Vagina (tissue), 2 donors: ENCODE measurements around the gene KCNK4. TPM values are rescaled to one million over a fixed set of nuclear protein-coding genes. Genes with fewer than 3 reads are reported as not detected.
"Not testable (repeated sequence)": the region's sequence is repeated elsewhere in the genome, so short reads cannot be mapped to it uniquely, and the experiment has no call there.

Source experiments
- DNase-seq, 2 donors: peaks; one replicate each; pipeline ENCODE4 v3.0.0-alpha.2; 2017; ENCODE audit errors: extremely low spot score in 2 of 2
- H3K27ac ChIP-seq: fragments of 200-600 bp; sonication (generic); one replicate; pipeline ENCODE4 v1.5.1; 2019
- H3K27me3 ChIP-seq: fragments of 200-600 bp; sonication (generic); one replicate; pipeline ENCODE4 v1.5.1; 2019
- H3K36me3 ChIP-seq, 2 donors: fragments of 200-600 bp; sonication (generic); one replicate each; pipeline ENCODE4 v1.5.1; 2017 to 2019
- H3K4me1 ChIP-seq: fragments of 200-600 bp; sonication (generic); one replicate; pipeline ENCODE4 v1.5.1; 2019
- H3K4me3 ChIP-seq, 2 donors: fragments of 200-600 bp; sonication (generic); 1 replicate in 1 of 2; 2 replicates in 1 of 2; pipeline ENCODE4 v1.5.1; 2016 to 2019
- H3K9me3 ChIP-seq: fragments of 200-600 bp; sonication (generic); one replicate; pipeline ENCODE4 v1.5.1; 2019
- CTCF ChIP-seq, 3 experiments: fragments of 450-650 bp in 2 of 3; fragments of 200-600 bp in 1 of 3; sonication (generic) in 1 of 3; IDR thresholded peaks; one replicate each; pipeline ENCODE4 v1.5.1; 2017 to 2019; ENCODE audit warnings: antibody characterized with exemption in 3 of 3, mild to moderate bottlenecking in 2 of 3, moderate library complexity in 2 of 3
- POLR2A ChIP-seq, 2 donors: fragments of 450-650 bp; IDR thresholded peaks; one replicate each; pipeline ENCODE4 v1.6.1; 2017; ENCODE audit warnings: antibody characterized with exemption in 2 of 2, mild to moderate bottlenecking in 2 of 2, moderate library complexity in 2 of 2
- POLR2AphosphoS5 ChIP-seq, 2 donors: sonication (generic); formaldehyde crosslinking; IDR thresholded peaks; one replicate each; pipeline ENCODE4 v1.9.0; 2017; ENCODE audit warnings: antibody characterized with exemption in 2 of 2, mild to moderate bottlenecking in 2 of 2, low read depth in 1 of 2; ENCODE audit not compliant: insufficient read depth in 1 of 2
- intact Hi-C: fragments of 100-400 bp; cut with DNase I; formaldehyde crosslinking; loops from one replicate; pipeline ENCODE4 v1.15.1; 2023
- total RNA-seq: library from RNA; depleted of rRNA; stranded (reverse); fragments of >200 nt; gene quantifications from one replicate; pipeline ENCODE4 v1.2.3, GENCODE V29; 2016

Gene KCNK4
- total RNA-seq, 1 donor from 2014 or later, result 0.98 TPM

- DNase-seq, result no peak
- H3K27ac ChIP-seq, result peak overlapping the region; percentile 72
- H3K27me3 ChIP-seq, result no peaks in the 10 kb centered on the region
- H3K36me3 ChIP-seq, result peaks cover 0 to 21% of the 10 kb centered on the region in 2 donors
- peak overlapping the region; percentile 22 to 29 for H3K4me3 ChIP-seq
- no peaks in the 10 kb centered on the region for H3K9me3 ChIP-seq
- no peak for TF ChIP-seq CTCF (IDR thresholded peaks at IDR 0.05)
- no peak for TF ChIP-seq POLR2A (IDR thresholded peaks at IDR 0.05)
- TF ChIP-seq POLR2AphosphoS5 (IDR thresholded peaks at IDR 0.05; ENCODE audit: insufficient read depth in 1 of 2, low read depth in 1 of 2), result no peak
- intact Hi-C loops, result no loop called here
- H3K4me1 ChIP-seq, result peaks cover 40% of the 10 kb centered on the region
These were observed 23.2 kb downstream of the KCNK4 start for GRCh38 chr11:64314146-64314804.

DNA sequence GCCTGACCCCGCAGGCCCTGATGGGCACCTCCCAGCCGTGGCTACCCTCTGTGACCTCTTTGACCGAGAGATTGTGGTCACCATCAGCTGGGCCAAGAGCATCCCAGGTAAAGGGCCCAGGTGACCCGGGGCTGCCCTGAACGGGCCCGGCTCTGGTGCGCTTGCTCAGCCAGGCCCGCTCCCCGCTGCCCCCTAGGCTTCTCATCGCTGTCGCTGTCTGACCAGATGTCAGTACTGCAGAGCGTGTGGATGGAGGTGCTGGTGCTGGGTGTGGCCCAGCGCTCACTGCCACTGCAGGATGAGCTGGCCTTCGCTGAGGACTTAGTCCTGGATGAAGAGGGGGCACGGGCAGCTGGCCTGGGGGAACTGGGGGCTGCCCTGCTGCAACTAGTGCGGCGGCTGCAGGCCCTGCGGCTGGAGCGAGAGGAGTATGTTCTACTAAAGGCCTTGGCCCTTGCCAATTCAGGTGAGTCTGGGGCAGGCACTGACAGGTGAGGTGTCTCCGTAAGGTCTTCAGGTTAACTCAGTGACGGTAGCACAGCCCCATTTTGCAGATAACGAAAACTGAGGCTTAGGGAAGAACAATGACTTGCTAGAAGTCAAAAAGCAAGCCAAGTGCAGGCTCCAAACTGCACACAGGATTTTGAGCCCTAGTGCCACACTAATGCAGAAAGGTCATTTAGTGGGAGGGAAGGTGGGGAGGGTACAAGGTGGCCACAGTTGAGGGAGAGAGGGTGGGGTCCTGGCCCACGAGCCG lies 23.9 kb downstream of the KCNK4 start:
- Histone ChIP-seq H3K36me3 (peaks cover 0 to 21% of the 10 kb centered on the region in 2 donors), H3K27me3 (no peaks in the 10 kb centered on the region), H3K27ac (peak overlapping the region; percentile 72), H3K4me1 (peaks cover 47% of the 10 kb centered on the region), H3K4me3 (no peak overlapping the region), H3K9me3 (no peaks in the 10 kb centered on the region)
- TF ChIP-seq POLR2AphosphoS5 (IDR thresholded peaks at IDR 0.05; ENCODE audit: insufficient read depth in 1 of 2, low read depth in 1 of 2) (no peak), POLR2A (IDR thresholded peaks at IDR 0.05) (no peak), CTCF (IDR thresholded peaks at IDR 0.05) (no peak)
- DNase-seq, result no peak
- intact Hi-C loops, result loop anchor here (5.0 kb wide), 1 partner anchor 37 kb away; no protein-coding TSS in a partner anchor

- H3K27ac ChIP-seq, H3K4me3 ChIP-seq: not testable (repeated sequence)
- intact Hi-C loops, result loop anchor here (2.0 to 5.0 kb wide), 2 partner anchors 36 to 75 kb away; partner anchors contain the start of gene FKBP2
These were observed 24.8 kb downstream of the KCNK4 start for GRCh38 chr11:64315667-64316526.

DNA sequence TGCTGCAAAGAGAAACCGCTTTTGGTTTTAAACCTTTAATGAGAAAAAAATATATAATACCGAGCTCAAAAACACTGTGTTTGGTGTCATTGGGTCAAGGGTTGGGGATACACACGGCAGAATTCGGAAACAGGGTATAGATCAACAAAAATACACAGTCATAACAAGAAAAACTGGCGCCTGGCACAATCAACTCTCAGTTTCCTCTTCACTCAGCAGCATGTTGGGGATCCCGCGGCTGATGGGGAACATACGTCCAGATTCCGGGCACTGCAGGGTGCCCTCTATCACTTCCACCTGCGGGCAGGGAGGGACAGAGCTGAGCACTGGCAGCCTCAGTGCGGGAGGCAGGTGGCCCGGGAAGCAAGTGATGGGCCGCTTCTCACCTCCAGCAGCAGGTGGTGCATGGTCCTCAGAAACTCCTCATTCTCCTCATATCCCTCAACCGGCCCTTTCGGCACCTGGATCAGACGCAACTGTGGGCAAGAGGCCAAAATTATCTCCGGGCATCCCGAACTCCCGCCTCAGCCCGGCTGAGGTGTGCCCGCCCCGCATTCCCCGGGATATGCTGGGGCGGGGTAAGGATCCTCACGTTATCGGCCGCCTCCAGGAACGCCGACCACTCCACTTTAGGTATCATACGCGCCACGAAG lies 25.7 kb downstream of the KCNK4 start:
- no peak for DNase-seq
- intact Hi-C loops, result loop anchor here (2.0 to 5.0 kb wide), 2 partner anchors 36 to 76 kb away; partner anchors contain the start of gene FKBP2

More at GRCh38 chr11:64315667-64316526, 24.8 kb downstream of the KCNK4 start:
- DNase-seq, H3K27me3 ChIP-seq, H3K9me3 ChIP-seq: not testable (repeated sequence)
- H3K4me1 ChIP-seq, result peaks cover 52% of the 10 kb centered on the region
- H3K36me3 ChIP-seq, result peaks cover 0 to 25% of the 10 kb centered on the region in 2 donors

More for the DNA sequence above, 25.7 kb downstream of the KCNK4 start:
- no peaks in the 10 kb centered on the region for H3K27me3 ChIP-seq
- TF ChIP-seq POLR2AphosphoS5 (IDR thresholded peaks at IDR 0.05; ENCODE audit: insufficient read depth in 1 of 2, low read depth in 1 of 2), result no peak
- TF ChIP-seq CTCF (IDR thresholded peaks at IDR 0.05), result no peak
- TF ChIP-seq POLR2A (IDR thresholded peaks at IDR 0.05), result no peak
- H3K9me3 ChIP-seq, result no peaks in the 10 kb centered on the region
- H3K27ac ChIP-seq, result peak overlapping the region; percentile 97
- H3K4me3 ChIP-seq, result peak overlapping the region; percentile 90 to 95
- H3K36me3 ChIP-seq, result peaks cover 0 to 32% of the 10 kb centered on the region in 2 donors
- H3K4me1 ChIP-seq, result peaks cover 60% of the 10 kb centered on the region
